Hepatic stellate cell (primary cell): Measurements from ENCODE around the gene KCNJ2.

Source experiments
- DNase-seq: peaks from one replicate; pipeline ENCODE4 v3.0.0; 2011; ENCODE audit warnings: low spot score

KCNJ2 gene

DNA sequence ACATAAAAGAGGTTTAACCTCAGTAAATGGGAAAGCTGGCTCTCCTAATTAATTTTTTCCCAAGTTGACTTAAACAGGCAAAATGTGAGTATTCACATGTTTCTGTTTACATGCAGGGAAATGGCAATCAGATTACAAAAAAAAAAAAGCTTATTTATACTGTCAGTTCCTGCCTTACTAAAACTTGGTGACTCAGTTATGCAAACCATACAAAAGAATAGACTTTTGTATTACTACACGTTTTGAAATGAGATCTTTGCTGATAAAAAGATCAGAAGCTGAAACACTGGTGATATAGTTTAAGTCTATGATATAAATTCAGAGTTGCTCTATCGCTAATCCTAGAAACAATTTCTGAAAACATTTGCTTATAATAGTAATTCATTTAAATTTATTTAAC is 9.4 kb upstream of the KCNJ2 start:
- DNase-seq = no peak

DNA sequence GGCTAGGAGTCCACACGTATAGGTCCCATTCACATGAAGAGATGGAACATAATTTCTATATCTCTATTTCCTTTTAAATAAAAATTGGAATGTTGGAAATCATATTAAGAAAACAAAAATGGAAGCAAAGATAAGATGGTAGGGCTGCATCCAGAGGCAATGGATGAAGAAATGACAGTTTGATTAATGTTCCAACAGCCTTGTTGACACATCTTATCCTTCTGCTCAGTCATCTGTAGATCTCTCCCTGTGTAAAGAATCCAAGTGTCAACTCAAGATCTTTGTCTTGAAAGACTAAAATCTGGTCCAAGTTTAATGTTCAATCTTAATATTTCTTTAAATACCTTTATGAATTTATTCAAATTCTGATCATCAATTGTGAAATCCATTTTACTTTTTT is 7.8 kb upstream of the KCNJ2 start:
- DNase-seq = no peak

DNA sequence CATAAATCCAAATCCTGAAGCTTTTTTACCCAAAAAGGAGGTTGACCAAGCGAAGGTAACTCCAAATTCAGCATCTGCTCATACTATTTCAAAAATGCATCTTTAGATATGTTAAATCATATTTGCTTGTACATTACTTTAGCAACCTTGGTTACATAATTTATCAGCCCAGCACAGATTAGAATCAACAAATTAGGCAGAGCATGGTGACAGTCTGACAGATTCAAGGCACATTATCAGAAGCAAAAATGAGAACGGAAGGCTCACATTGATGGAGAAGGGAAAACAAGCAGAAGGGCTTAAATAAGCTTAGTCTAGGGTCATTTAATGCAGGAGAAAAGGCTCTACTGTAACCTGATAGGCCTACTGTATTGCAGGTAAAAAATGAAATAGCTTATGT is 3.9 kb upstream of the KCNJ2 start:
- DNase-seq = no peak

DNA sequence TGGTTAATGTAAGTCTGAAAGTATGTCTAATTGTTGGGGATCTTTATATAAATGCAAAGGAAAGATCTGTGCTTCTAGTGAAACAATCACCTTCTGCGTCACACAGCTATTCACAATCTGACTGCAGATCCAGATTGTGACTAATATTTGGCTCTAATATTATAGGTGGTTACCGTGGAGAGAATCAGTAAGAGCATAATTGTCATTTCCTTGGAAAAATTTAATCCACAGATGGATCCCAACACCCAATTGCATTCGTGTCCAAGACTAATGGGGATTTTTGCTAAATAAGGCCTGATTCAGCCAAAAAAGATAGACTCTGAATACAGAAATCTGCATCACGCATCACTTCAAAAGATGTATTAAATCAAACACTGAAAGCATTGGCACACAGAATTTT is 2.7 kb upstream of the KCNJ2 start:
- no peak for DNase-seq

DNA sequence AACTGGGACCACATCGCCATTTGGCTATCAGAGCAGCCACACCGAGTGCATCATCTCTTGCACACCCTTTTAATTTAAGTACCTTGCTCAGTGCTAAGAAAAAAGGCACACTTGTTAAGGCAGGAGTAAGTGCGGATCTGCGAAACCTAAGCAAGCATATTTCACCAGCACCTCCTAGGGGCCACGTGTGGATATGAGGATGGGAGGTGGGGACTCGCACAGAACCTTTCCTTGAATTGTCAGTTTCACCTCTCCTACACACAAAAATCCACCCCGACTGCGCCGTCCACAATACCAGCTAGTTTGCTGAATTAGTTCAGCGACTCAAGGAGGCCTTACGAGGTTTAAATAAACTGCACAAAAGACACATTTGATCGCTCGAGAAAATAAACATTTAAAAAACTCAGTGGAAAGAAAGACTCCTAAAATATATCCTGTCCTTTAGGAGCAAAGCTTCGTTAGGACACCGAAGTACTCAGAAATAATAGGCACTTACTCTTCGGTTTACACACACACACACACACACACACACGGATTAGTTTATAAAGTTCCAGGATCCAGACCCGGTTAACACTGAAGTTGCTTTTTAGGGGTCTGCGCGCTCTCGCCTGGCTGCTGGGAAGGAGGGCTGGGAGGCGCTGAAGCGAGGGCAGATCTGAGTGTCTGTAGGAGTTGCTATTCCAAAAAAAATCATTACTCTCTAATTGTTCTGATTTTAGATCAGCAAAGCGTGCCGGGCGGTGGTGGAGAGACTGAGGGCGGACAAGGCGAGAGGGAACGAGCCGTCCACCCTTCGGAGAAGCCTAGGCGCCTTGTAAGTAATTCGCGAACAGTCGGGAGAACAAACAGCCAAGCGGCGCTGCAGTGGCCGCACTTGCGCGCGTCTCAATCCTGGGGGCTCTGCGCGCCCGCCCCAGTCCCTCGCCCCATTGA is 1.0 kb upstream of the KCNJ2 start:
- DNase-seq = peak; percentile 43

DNA sequence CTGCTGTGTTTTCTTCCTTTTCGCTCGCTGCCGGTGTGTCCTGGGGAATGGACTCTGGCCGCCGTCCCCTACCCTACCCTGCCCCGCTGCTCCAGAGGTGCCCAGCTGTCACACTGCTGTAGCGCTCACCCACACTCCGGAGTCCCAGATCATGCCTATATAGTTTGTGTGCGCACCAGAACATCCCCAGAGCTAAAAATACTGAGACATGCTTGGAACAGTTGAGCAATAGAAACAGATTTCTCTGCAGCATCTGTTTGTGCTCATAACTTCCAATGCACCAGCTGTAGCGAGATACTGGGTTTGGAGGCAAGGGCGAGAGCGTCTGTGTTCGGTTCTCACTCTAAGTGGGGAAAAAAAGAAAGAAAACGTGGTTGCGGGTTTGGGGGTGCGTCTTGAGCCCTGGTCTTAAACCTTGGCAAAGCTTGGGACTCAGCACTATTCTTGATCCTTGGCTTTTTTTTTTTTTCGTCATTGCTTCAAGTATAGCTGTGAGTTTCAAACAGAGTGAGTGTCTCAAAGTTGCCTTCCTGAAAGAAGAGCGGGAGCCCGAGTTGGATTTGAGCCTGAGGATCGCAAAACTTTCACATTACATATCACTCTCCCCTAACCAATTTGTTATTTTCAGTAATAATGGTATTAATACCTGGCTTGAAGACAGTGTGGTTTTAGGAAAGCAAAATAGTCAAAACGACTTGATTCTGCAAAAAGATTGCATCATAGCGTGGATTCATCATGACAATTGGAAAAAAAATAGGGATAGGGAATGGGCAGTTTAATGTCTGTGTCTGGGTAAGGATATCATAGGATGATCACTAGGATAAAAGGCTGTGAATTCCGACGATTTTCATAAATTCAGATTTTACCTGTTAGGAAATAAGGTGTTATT is 621 bp downstream of the KCNJ2 start:
- peak; percentile 16 for DNase-seq

DNA sequence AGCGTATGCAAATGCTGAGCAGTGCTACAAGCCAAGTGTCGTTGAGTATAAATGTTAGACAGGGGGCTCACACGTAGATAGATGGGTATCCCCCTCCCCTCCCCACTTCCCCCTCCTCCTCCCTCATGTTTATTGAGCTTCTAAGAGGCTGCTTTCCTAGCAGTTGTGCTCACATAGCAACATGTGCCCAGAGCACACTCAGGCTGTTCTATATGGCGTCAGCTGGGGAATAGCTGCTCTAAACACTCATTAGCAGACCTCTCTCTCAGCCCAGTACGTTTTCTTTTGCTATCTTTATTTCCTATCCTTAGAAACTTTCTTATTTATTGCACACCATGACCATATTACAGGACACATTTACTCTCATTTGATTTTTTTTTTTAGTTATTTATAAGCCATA is 1.8 kb downstream of the KCNJ2 start:
- DNase-seq = no peak

DNA sequence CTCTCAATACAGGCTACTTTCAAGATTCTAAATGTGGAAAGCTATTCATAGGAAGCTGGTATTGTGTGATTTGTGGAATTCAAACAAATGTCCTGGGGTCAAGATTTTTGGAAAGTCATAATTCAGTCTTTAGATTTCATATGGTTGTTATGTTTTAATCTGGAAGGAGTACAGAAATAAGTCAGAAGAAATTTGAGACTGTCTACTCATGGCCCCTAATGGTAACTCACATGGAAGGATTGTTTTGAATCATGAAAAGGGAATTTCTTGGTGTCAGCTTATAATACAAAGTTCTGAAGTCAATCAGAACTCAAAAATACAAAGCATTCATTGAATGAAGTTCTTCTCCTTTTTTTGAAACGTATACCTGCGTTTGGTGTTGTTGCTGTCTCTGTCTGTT is 3.1 kb downstream of the KCNJ2 start:
- DNase-seq = no peak

DNA sequence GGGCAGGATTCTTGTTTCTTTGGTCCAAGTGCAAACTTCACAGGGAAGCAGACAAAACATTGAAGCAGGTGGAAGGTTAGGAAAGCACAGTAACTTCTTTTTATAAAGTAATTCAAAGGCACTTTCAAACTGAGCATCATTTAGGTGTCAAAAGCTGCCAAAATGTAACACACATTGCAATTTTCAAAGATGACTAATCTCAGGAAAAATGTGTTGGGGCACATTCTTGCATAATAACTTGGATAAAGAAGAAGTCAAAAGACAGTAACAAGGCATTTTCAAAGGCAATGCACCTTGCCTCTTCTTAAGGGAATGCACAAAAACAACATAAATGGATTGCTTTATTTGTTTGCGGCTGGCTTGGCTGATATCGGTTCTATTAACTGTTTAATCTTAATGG is 3.6 kb downstream of the KCNJ2 start:
- DNase-seq = no peak

DNA sequence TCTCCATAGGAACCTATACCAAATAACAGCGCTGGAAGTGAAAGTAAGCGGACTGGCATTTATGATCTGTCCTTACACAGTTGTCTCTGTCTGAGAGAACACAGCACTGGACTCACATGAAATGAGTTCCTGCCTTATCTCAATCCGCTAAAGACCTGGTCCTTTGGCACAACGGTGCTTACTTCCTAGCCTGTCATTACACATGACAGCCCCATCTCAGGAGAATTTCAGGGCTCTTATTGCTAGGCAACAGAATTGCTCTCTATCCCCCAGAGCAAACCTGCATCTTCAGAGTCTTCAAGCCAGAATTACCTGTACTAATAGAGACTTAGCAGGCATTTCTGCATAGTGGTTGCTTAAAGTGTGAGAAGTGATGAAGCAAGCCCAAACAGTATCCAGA is 4.3 kb downstream of the KCNJ2 start:
- DNase-seq = no peak

DNA sequence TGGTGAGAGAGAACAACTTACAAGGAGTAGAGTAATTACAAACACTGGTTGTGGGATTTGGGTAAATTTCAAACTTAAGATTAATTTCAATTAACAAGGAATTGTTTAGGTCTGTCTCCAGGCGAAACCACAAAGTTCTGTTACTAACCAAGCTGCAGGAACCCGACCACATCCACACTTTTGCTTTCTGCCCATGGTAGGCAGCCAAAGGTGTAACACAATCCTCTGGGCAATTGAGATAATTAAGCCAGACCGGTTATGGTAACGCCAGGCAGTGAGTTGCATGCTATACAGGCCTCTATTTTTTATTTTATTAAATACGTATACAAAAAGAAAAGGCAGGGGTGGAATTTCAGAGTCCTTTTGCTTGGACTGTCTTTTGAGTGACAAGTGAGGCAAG is 12.0 kb downstream of the KCNJ2 start:
- DNase-seq = no peak

DNA sequence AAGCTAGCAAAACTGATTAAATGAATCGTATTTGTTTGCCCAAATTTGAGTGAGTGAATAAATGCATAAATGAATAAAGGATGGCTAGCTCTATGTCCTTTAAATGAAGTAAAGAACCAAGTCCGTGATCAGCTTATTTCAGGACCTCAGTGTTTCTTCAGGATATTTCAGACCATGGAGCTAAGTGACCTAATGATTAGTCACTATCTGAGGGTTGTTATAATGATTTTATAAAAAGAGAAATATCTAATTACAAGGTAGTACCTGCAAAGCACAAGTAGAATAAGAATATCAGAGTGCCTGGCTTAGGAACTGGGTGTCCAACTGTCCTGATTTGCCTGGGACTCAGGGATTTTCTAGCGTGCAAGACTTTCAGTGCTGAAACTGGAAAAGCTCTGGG is 12.5 kb downstream of the KCNJ2 start:
- no peak for DNase-seq

DNA sequence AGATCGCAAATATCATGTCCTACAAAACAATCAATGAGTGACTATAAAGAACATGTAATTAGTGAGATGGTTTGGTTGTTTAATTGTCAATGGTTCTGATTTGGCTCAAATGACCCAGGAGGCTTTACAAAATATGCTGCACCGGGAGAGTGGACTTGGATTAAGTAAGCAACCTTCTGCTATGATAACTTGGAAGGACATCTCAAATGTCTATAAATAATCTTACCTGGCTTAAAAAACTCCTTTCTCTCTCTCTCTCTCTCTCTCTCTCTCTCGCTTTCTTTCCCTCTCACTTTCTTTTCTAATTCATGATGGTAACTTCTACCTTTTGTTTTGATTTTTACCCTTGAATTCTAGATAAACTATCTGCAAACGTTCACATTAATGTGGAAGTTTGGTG is 14.2 kb downstream of the KCNJ2 start:
- DNase-seq = no peak

DNA sequence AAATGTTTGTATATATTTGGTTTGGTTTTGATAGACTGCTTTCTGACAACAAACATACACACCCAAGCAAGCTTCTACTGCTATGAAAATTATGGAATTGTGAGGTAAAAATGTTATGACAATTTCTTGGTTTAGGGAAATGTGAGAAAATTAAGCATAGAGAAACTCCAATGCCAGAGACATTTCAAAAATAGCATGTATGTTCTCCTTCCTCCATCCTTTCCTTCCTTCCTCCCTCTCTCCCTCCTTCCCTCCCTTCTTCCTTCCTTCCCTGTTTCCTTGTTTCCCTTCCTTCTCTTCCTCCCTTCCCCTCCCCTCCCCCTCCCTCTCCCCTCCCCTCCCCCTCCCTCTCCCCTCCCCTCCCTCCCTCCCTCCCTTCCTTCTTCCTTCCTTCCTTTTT is 14.9 kb downstream of the KCNJ2 start:
- no peak for DNase-seq

DNA sequence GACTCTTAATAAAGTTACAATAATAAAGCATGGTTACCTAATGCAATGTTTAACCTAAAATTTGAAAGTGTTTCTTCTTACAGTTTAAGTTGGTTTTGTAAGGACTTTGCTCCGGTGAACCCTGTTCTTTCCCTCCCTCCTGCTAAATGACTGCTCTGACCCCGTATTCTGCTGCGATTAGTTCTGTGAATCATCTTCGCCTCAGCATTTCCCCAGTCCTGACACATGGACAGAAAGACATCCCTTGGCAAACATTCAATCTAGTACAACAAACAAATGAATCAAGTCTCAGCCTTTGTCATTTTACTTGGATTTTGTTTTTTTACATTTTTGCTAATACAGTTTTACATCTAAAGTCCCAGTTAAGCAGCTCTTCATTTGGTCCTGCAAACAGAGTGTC is 15.4 kb downstream of the KCNJ2 start:
- peak; percentile 17 for DNase-seq

DNA sequence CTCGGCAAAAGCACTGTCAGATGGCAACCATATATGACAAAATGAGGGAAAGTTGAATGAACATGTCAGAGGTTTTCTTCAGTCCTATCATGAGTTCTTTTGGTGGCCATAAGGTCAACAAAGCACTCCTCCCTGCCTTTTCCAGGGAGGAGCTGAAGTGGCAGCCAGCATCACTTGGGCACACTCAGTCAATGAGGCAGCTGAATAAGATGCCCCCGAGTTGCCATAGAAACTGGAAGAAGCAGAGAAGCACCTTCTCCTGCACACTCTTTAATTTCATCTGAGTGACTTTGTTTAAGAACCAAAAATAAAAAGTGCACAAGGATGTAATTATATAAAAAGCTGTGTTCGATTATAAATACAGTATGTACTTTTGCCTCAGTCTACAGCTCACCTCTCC is 16.0 kb downstream of the KCNJ2 start:
- DNase-seq = no peak

DNA sequence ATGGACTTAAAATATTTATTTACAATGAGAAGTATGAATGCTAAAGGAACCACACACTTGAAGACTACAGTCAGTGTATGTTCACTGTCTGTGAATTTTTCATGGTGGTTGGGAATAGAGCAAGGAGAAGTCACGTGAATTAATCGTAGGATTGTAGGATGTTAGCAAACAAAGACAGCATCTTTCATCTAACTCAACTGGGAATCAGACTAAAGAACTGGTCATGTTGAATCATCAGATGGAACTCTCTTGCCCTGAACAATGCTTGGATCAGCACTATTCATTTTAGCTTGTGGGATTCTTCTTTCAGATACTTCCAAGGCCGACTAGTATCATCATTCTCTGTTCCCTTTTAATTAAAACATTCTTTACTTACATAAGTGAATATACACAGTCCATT is 18.1 kb downstream of the KCNJ2 start:
- DNase-seq = no peak

DNA sequence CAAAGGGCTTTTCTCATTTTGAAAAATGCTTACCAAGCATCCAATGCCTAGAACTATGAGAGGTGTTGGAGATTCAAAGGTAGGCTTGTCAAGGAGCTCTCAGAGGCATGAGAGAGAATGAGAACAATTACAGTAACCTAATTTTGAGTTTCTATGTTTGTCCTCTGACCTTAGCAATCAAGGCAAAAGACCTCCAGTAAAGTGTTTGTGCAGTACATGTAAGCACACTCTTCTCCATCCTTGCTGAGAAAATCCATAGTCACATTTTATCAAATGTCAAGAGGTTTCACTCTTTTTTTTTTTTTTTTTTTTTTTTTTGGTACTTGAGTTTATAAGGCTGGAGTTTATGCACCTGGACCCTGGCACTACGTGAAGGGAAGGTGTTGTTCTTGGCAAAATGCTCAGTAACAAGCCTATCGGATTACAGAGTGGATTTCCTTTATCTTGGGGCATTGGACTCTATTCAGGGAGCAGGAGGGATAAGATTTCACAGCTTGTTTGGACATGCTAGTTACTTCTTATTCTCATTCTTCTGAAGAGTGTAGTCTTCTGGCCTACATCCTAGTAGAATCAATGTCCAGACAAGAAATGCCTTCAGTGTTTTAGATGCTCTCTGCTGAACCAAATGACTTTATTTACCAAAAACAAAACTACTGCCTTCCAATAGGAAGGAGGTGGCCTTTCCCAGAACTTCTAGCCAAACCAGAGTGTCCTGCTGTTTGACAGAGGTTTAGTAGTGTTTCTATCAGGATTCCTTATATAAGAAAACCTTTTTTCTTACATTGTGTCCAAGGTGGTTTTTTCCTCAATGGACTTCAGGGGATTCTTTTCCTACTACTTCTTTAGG is 21.9 kb downstream of the KCNJ2 start:
- no peak for DNase-seq

DNA sequence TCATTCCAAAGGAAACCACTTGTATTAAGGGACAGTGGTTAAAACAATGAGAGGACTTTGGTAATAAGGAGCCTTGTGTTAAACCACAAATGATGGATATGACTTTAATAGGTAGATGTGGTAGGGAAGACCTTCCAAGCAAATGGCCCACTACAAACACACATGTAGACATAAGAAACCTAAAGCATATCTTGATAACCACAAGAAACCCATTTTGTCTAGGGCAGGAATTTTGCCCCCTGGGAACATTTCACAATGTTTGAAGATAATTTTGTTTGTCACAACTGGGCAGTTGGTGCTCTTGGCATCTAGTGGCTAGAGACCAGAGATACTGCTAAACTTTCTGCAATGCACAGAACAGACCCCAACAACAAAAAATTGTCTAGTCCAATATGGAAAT is 25.8 kb downstream of the KCNJ2 start:
- DNase-seq = no peak

DNA sequence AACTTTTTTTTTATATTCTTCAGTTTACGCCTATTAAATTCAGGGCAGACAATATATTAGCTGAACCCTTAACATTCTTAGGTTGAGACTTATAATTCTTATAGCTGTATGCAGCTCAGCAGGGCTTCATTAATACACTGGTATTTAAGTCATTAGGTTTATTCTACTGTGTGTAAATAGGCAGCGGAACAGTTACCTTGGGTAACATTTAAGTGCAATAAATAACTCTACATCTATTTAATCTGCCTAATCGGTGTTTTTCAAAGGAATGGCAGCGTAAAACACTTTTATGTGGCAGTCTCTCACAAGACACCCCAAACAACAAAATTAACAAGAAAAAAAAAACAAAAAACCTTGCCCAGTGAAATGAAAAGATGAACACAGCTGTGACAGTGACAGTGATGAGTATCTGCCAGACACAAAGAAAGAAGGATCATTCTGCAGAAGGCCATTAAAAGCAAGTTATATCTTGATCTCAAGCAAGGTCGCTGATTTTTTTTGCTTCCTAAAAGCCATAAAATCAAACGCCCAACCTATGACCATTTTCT is 32.6 kb downstream of the KCNJ2 start:
- DNase-seq = no peak

DNA sequence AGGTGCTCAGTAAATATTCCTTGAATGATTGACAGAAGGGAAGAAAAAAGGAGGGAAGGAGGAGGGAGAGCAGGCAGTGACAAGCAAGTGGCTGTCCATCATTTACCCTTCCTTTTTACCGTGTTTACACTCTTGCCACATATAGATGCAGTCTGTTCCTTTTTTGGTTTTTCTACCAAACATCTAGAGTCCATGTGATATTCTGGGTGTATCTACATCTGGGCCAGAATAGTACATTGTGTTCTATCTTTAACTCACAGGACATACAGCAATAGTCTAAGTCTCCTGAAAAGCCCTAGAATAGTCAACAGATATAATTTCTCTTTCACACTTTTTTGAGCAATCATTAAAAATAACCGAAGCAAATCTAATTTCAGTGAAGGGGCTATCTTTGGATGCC is 33.5 kb downstream of the KCNJ2 start:
- DNase-seq = no peak

DNA sequence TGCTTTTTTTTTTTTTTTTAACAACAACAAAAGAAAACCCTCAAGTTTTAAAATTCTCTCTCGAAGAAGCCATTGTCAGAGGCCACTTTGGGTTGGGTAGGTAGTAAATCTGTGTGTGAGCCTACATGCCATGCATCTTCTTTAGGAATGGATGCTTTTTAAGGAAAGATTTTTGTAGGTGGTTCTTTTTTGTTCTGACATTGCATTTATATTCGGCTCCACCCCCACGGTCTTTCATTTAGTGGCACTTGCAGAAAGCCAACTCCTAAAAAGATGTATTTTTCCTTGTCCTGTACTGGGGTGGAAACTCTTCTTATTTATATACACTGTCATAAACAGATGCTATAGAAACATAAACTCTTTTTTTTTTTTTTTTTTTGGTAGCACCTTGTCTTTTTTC is 35.1 kb downstream of the KCNJ2 start:
- no peak for DNase-seq
